GM23248 (cell line): ENCODE data around the gene SNTG2.

Experiments
- EZH2 ChIP-seq: fragments of 200-600 bp; sonication (generic); IDR thresholded peaks from 2 replicates; pipeline ENCODE4 v1.6.1; 2018; ENCODE audit warnings: antibody characterized with exemption, mild to moderate bottlenecking; ENCODE audit not compliant: insufficient read depth, poor library complexity, severe bottlenecking
- EZH2phosphoT487 ChIP-seq: fragments of 200-600 bp; sonication (generic); IDR thresholded peaks from 2 replicates; pipeline ENCODE4 v1.6.1; 2018; ENCODE audit warnings: antibody characterized with exemption, moderate library complexity, mild to moderate bottlenecking, low read depth; ENCODE audit not compliant: insufficient read depth

DNA sequence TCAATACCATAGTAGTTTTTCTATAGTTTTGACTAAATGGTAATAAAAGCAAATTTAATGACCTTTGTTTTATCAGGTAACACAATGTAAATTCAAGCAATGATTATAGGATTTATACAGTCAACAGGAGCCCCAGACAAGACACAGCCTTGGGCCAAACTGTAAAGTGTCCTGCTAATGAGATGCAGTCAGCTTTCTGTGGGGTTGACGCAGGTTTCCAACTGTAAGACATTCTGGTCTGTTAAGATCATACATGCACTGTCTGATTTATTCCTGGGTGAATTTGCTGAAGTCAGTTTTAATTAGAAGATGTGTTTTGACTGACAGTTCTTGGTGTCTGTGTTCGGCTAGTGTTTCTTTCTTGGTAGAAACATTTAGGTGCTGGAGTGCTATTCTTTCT lies 180.3 kb downstream of the SNTG2 start:
- TF ChIP-seq EZH2: no peak
- no peak for TF ChIP-seq EZH2phosphoT487
